ENCODE results near the gene MFN2.

GRCh38 chr1:12059226-12059625, 79.0 kb downstream of the MFN2 start:
- TF ChIP-seq POLR2A (IDR thresholded peaks at IDR 0.05; ENCODE audit: low read length) (no peak), GATA1 (IDR thresholded peaks at IDR 0.05; ENCODE audit: low read depth, low read length) (no peak)

Measured in erythroblast (primary cell).